Panc1 (cell line): ENCODE data around the gene SOX4. TPM values are rescaled to one million over a fixed set of nuclear protein-coding genes. Genes with fewer than 3 reads are reported as not detected.

Experiments used
- ATAC-seq: fragments of 200-7000 bp; cut with Tn5 transposase; 2 replicates; pipeline ENCODE4 v1.9.1; 2020; ENCODE audit warnings: mild to moderate bottlenecking, moderate library complexity
- BruUV-seq: library from RNA; stranded (reverse); fragments of 400-500 nt; replicated peaks from 2 replicates; lab custom pipeline; 2021; lab: Mats Ljungman, UMichigan
- CTCF ChIA-PET: fragments of 300-600 bp; sonication (Branson Sonifier 250); formaldehyde crosslinking; loops from one replicate; lab custom pipeline; 2022; ENCODE audit warnings: antibody characterized with exemption; lab: Charles Lee
- POLR2A ChIA-PET: fragments of 300-600 bp; sonication (Branson Sonifier 250); formaldehyde crosslinking; loops from one replicate; lab custom pipeline; 2022; ENCODE audit warnings: antibody characterized with exemption; lab: Charles Lee
- DNase-seq: peaks from one replicate; pipeline ENCODE4 v3.0.0-alpha.2; 2010; ENCODE audit warnings: low read depth, low spot score
- H3K27ac ChIP-seq: 2 replicates; pipeline ENCODE4 v1.5.1; 2011; ENCODE audit warnings: mild to moderate bottlenecking, low read length, inconsistent platforms
- H3K27me3 ChIP-seq: fragments of 200-500 bp; sonication (Bioruptor generic); 2 replicates; pipeline ENCODE4 v1.6.0; 2014; ENCODE audit warnings: low read length, inconsistent platforms; ENCODE audit not compliant: control insufficient read depth, insufficient read depth
- H3K36me3 ChIP-seq: fragments of 200-500 bp; sonication (Bioruptor generic); 2 replicates; pipeline ENCODE4 v1.5.1; 2014; ENCODE audit warnings: inconsistent platforms, mild to moderate bottlenecking, low read length, moderate library complexity; ENCODE audit not compliant: control insufficient read depth, insufficient read depth
- H3K4me1 ChIP-seq: 2 replicates; pipeline ENCODE4 v1.5.1; 2011; ENCODE audit warnings: inconsistent platforms, mild to moderate bottlenecking, low read length, moderate library complexity; ENCODE audit not compliant: control insufficient read depth, insufficient read depth
- H3K4me3 ChIP-seq, 2 experiments: 2 replicates each; pipeline ENCODE4 v1.5.1; 2011 to 2012; ENCODE audit warnings: low read depth in 2 of 2, low read length in 2 of 2, mild to moderate bottlenecking in 2 of 2, inconsistent platforms in 1 of 2, moderate library complexity in 1 of 2
- H3K9me3 ChIP-seq: fragments of 200-500 bp; sonication (Bioruptor generic); 2 replicates; pipeline ENCODE4 v1.5.1; 2014; ENCODE audit warnings: low read depth, mild to moderate bottlenecking, inconsistent platforms, low read length, moderate library complexity; ENCODE audit not compliant: control insufficient read depth, insufficient read depth
- CTCF ChIP-seq: fragments of 450-650 bp; IDR thresholded peaks from 2 replicates; pipeline ENCODE4 v1.5.1; 2017; ENCODE audit warnings: mild to moderate bottlenecking
- POLR2AphosphoS5 ChIP-seq: IDR thresholded peaks from 2 replicates; pipeline ENCODE4 v1.6.1; 2012; ENCODE audit warnings: mild to moderate bottlenecking, low read depth, low read length, moderate library complexity
- SIN3A ChIP-seq: IDR thresholded peaks from 2 replicates; pipeline ENCODE4 v1.6.1; 2012; ENCODE audit warnings: low read depth, mild to moderate bottlenecking, low read length, moderate library complexity, borderline replicate concordance; ENCODE audit not compliant: insufficient read depth
- TCF7L2 ChIP-seq: IDR thresholded peaks from 2 replicates; pipeline ENCODE4 v1.6.1; 2011; ENCODE audit warnings: mild to moderate bottlenecking, low read depth, low read length, inconsistent platforms
- in situ Hi-C: cut with HindIII; loops from 2 replicates; pipeline ENCODE4 v1.10.0; 2016; ENCODE audit warnings: low sequenced_read_pairs, low pct_unique_long_range_greater_than_20kb
- intact Hi-C: fragments of 100-400 bp; cut with micrococcal nuclease; formaldehyde crosslinking; loops from one replicate; pipeline ENCODE4 v1.10.0; 2022; ENCODE audit not compliant: unreplicated experiment
- total RNA-seq: library from RNA; stranded (reverse); gene quantifications from one replicate; pipeline ENCODE4 v1.2.1, GENCODE V29; 2021; ENCODE audit not compliant: unreplicated experiment
- TF ChIP-seq, protein P1 (sequence below), 2 experiments: IDR thresholded peaks; 2 replicates each; pipeline ENCODE4 v1.6.1; 2011 to 2012; ENCODE audit warnings: low read depth in 2 of 2, control low read depth in 1 of 2, low read length in 1 of 2, mild to moderate bottlenecking in 1 of 2, moderate library complexity in 1 of 2; ENCODE audit not compliant: insufficient read depth in 1 of 2

Gene SOX4
- total RNA-seq, 1 experiment from 2014 or later, result 71.9 TPM

GRCh38 chr6:21633511-21634109, 40.1 kb downstream of the SOX4 start:
- TF ChIP-seq TCF7L2 (no peak), POLR2AphosphoS5 (no peak), SIN3A (no peak), CTCF (no peak)
- TF ChIP-seq, protein P1, sequence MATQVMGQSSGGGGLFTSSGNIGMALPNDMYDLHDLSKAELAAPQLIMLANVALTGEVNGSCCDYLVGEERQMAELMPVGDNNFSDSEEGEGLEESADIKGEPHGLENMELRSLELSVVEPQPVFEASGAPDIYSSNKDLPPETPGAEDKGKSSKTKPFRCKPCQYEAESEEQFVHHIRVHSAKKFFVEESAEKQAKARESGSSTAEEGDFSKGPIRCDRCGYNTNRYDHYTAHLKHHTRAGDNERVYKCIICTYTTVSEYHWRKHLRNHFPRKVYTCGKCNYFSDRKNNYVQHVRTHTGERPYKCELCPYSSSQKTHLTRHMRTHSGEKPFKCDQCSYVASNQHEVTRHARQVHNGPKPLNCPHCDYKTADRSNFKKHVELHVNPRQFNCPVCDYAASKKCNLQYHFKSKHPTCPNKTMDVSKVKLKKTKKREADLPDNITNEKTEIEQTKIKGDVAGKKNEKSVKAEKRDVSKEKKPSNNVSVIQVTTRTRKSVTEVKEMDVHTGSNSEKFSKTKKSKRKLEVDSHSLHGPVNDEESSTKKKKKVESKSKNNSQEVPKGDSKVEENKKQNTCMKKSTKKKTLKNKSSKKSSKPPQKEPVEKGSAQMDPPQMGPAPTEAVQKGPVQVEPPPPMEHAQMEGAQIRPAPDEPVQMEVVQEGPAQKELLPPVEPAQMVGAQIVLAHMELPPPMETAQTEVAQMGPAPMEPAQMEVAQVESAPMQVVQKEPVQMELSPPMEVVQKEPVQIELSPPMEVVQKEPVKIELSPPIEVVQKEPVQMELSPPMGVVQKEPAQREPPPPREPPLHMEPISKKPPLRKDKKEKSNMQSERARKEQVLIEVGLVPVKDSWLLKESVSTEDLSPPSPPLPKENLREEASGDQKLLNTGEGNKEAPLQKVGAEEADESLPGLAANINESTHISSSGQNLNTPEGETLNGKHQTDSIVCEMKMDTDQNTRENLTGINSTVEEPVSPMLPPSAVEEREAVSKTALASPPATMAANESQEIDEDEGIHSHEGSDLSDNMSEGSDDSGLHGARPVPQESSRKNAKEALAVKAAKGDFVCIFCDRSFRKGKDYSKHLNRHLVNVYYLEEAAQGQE (IDR thresholded peaks at IDR 0.05; ENCODE audit: insufficient read depth in 1 of 2, low read depth in 2 of 2, low read length in 1 of 2), result no peak
- no peaks in the 10 kb centered on the region for H3K4me1 ChIP-seq
- no TSS peak for BruUV-seq
- intact Hi-C loops, result no loop called here
- no peaks in the 10 kb centered on the region for H3K36me3 ChIP-seq
- CTCF ChIA-PET, result no interaction called here
- DNase-seq, result no peak
- no peaks in the 10 kb centered on the region for H3K27me3 ChIP-seq
- no peak overlapping the region for H3K4me3 ChIP-seq
- no peak overlapping the region for H3K27ac ChIP-seq
- no peak for ATAC-seq
- H3K9me3 ChIP-seq, result no peaks in the 10 kb centered on the region
- in situ Hi-C loops, result no loop called here
- POLR2A ChIA-PET, result interaction anchor here (0.7 kb wide), 1 partner anchor 193 kb away, joined by 18 read pairs; no protein-coding TSS in a partner anchor

GRCh38 chr6:21634582-21634981, 41.0 kb downstream of the SOX4 start:
- no TSS peak for BruUV-seq
- in situ Hi-C loops (no loop called here), intact Hi-C loops (no loop called here)
- Histone ChIP-seq H3K27ac (peak overlapping the region; percentile 58; the same call in 1 of the 2 replicates), H3K27me3 (no peaks in the 10 kb centered on the region), H3K9me3 (no peaks in the 10 kb centered on the region), H3K36me3 (no peaks in the 10 kb centered on the region), H3K4me1 (no peaks in the 10 kb centered on the region), H3K4me3 (no peak overlapping the region)
- POLR2A ChIA-PET, result interaction anchor here (0.6 kb wide), 1 partner anchor 33 kb away, joined by 10 read pairs; no protein-coding TSS in a partner anchor
- DNase-seq (peak; percentile 84), ATAC-seq (peak; percentile 92)
- CTCF ChIA-PET, result no interaction called here
- TF ChIP-seq TCF7L2, result no peak
- TF ChIP-seq, protein P1 (IDR thresholded peaks at IDR 0.05; ENCODE audit: insufficient read depth in 1 of 2, low read depth in 2 of 2, low read length in 1 of 2), result no peak
- no peak for TF ChIP-seq SIN3A
- TF ChIP-seq CTCF, result no peak
- no peak for TF ChIP-seq POLR2AphosphoS5
